Panc1 (cell line): Measurements from ENCODE around the gene FBXL5. TPM values are rescaled to one million over a fixed set of nuclear protein-coding genes. Genes with fewer than 3 reads are reported as not detected.

Experiments used
- ATAC-seq: fragments of 200-7000 bp; cut with Tn5 transposase; 2 replicates; pipeline ENCODE4 v1.9.1; 2020; ENCODE audit warnings: mild to moderate bottlenecking, moderate library complexity
- BruUV-seq: library from RNA; stranded (reverse); fragments of 400-500 nt; replicated peaks from 2 replicates; lab custom pipeline; 2021; lab: Mats Ljungman, UMichigan
- CTCF ChIA-PET: fragments of 300-600 bp; sonication (Branson Sonifier 250); formaldehyde crosslinking; loops from one replicate; lab custom pipeline; 2022; ENCODE audit warnings: antibody characterized with exemption; lab: Charles Lee
- POLR2A ChIA-PET: fragments of 300-600 bp; sonication (Branson Sonifier 250); formaldehyde crosslinking; loops from one replicate; lab custom pipeline; 2022; ENCODE audit warnings: antibody characterized with exemption; lab: Charles Lee
- DNase-seq: peaks from one replicate; pipeline ENCODE4 v3.0.0-alpha.2; 2010; ENCODE audit warnings: low read depth, low spot score
- H3K27ac ChIP-seq: 2 replicates; pipeline ENCODE4 v1.5.1; 2011; ENCODE audit warnings: mild to moderate bottlenecking, low read length, inconsistent platforms
- H3K27me3 ChIP-seq: fragments of 200-500 bp; sonication (Bioruptor generic); 2 replicates; pipeline ENCODE4 v1.6.0; 2014; ENCODE audit warnings: low read length, inconsistent platforms; ENCODE audit not compliant: control insufficient read depth, insufficient read depth
- H3K36me3 ChIP-seq: fragments of 200-500 bp; sonication (Bioruptor generic); 2 replicates; pipeline ENCODE4 v1.5.1; 2014; ENCODE audit warnings: inconsistent platforms, mild to moderate bottlenecking, low read length, moderate library complexity; ENCODE audit not compliant: control insufficient read depth, insufficient read depth
- H3K4me1 ChIP-seq: 2 replicates; pipeline ENCODE4 v1.5.1; 2011; ENCODE audit warnings: inconsistent platforms, mild to moderate bottlenecking, low read length, moderate library complexity; ENCODE audit not compliant: control insufficient read depth, insufficient read depth
- H3K4me3 ChIP-seq, 2 experiments: 2 replicates each; pipeline ENCODE4 v1.5.1; 2011 to 2012; ENCODE audit warnings: low read depth in 2 of 2, low read length in 2 of 2, mild to moderate bottlenecking in 2 of 2, inconsistent platforms in 1 of 2, moderate library complexity in 1 of 2
- H3K9me3 ChIP-seq: fragments of 200-500 bp; sonication (Bioruptor generic); 2 replicates; pipeline ENCODE4 v1.5.1; 2014; ENCODE audit warnings: low read depth, mild to moderate bottlenecking, inconsistent platforms, low read length, moderate library complexity; ENCODE audit not compliant: control insufficient read depth, insufficient read depth
- POLR2AphosphoS5 ChIP-seq: IDR thresholded peaks from 2 replicates; pipeline ENCODE4 v1.6.1; 2012; ENCODE audit warnings: mild to moderate bottlenecking, low read depth, low read length, moderate library complexity
- SIN3A ChIP-seq: IDR thresholded peaks from 2 replicates; pipeline ENCODE4 v1.6.1; 2012; ENCODE audit warnings: low read depth, mild to moderate bottlenecking, low read length, moderate library complexity, borderline replicate concordance; ENCODE audit not compliant: insufficient read depth
- TCF7L2 ChIP-seq: IDR thresholded peaks from 2 replicates; pipeline ENCODE4 v1.6.1; 2011; ENCODE audit warnings: mild to moderate bottlenecking, low read depth, low read length, inconsistent platforms
- in situ Hi-C: cut with HindIII; loops from 2 replicates; pipeline ENCODE4 v1.10.0; 2016; ENCODE audit warnings: low sequenced_read_pairs, low pct_unique_long_range_greater_than_20kb
- intact Hi-C: fragments of 100-400 bp; cut with micrococcal nuclease; formaldehyde crosslinking; loops from one replicate; pipeline ENCODE4 v1.10.0; 2022; ENCODE audit not compliant: unreplicated experiment
- total RNA-seq: library from RNA; stranded (reverse); gene quantifications from one replicate; pipeline ENCODE4 v1.2.1, GENCODE V29; 2021; ENCODE audit not compliant: unreplicated experiment
- TF ChIP-seq, protein P1 (sequence below): fragments of 450-650 bp; IDR thresholded peaks from 2 replicates; pipeline ENCODE4 v1.5.1; 2017; ENCODE audit warnings: mild to moderate bottlenecking
- TF ChIP-seq, protein P2 (sequence below), 2 experiments: IDR thresholded peaks; 2 replicates each; pipeline ENCODE4 v1.6.1; 2011 to 2012; ENCODE audit warnings: low read depth in 2 of 2, control low read depth in 1 of 2, low read length in 1 of 2, mild to moderate bottlenecking in 1 of 2, moderate library complexity in 1 of 2; ENCODE audit not compliant: insufficient read depth in 1 of 2

FBXL5 gene
- total RNA-seq, 1 experiment from 2014 or later = 20.2 TPM

DNA sequence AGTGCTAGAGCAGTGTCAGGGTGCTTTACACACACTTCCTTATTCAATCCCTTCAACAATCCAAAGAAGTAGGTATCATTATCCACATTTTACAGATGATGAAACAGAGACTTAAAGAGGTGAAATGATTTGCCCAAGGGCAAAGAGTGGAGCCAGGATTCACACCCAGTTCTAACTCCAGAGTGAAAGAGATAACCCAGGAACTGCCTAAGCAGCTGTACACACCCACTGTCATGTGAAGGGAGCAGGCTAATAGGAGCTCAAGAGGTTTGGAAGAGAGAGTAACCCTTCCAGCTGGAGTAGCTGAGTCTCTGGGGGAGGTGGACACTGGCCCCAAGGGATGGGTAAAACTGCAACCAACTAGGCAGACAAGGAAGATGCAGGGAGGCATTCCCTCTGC is 92.5 kb downstream of the FBXL5 start:
- no peaks in the 10 kb centered on the region for H3K4me1 ChIP-seq
- no peaks in the 10 kb centered on the region for H3K9me3 ChIP-seq
- no peak overlapping the region for H3K27ac ChIP-seq
- TF ChIP-seq POLR2AphosphoS5 (no peak), TCF7L2 (no peak), SIN3A (no peak)
- TF ChIP-seq, protein P1, sequence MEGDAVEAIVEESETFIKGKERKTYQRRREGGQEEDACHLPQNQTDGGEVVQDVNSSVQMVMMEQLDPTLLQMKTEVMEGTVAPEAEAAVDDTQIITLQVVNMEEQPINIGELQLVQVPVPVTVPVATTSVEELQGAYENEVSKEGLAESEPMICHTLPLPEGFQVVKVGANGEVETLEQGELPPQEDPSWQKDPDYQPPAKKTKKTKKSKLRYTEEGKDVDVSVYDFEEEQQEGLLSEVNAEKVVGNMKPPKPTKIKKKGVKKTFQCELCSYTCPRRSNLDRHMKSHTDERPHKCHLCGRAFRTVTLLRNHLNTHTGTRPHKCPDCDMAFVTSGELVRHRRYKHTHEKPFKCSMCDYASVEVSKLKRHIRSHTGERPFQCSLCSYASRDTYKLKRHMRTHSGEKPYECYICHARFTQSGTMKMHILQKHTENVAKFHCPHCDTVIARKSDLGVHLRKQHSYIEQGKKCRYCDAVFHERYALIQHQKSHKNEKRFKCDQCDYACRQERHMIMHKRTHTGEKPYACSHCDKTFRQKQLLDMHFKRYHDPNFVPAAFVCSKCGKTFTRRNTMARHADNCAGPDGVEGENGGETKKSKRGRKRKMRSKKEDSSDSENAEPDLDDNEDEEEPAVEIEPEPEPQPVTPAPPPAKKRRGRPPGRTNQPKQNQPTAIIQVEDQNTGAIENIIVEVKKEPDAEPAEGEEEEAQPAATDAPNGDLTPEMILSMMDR = no peak
- TF ChIP-seq, protein P2, sequence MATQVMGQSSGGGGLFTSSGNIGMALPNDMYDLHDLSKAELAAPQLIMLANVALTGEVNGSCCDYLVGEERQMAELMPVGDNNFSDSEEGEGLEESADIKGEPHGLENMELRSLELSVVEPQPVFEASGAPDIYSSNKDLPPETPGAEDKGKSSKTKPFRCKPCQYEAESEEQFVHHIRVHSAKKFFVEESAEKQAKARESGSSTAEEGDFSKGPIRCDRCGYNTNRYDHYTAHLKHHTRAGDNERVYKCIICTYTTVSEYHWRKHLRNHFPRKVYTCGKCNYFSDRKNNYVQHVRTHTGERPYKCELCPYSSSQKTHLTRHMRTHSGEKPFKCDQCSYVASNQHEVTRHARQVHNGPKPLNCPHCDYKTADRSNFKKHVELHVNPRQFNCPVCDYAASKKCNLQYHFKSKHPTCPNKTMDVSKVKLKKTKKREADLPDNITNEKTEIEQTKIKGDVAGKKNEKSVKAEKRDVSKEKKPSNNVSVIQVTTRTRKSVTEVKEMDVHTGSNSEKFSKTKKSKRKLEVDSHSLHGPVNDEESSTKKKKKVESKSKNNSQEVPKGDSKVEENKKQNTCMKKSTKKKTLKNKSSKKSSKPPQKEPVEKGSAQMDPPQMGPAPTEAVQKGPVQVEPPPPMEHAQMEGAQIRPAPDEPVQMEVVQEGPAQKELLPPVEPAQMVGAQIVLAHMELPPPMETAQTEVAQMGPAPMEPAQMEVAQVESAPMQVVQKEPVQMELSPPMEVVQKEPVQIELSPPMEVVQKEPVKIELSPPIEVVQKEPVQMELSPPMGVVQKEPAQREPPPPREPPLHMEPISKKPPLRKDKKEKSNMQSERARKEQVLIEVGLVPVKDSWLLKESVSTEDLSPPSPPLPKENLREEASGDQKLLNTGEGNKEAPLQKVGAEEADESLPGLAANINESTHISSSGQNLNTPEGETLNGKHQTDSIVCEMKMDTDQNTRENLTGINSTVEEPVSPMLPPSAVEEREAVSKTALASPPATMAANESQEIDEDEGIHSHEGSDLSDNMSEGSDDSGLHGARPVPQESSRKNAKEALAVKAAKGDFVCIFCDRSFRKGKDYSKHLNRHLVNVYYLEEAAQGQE (IDR thresholded peaks at IDR 0.05; ENCODE audit: insufficient read depth in 1 of 2, low read depth in 2 of 2, low read length in 1 of 2) = no peak
- CTCF ChIA-PET = no interaction called here
- DNase-seq = no peak
- intact Hi-C loops (no loop called here), in situ Hi-C loops (no loop called here)
- no peaks in the 10 kb centered on the region for H3K36me3 ChIP-seq
- BruUV-seq = no TSS peak
- POLR2A ChIA-PET = no interaction called here
- no peak for ATAC-seq
- no peak overlapping the region for H3K4me3 ChIP-seq
- no peaks in the 10 kb centered on the region for H3K27me3 ChIP-seq

DNA sequence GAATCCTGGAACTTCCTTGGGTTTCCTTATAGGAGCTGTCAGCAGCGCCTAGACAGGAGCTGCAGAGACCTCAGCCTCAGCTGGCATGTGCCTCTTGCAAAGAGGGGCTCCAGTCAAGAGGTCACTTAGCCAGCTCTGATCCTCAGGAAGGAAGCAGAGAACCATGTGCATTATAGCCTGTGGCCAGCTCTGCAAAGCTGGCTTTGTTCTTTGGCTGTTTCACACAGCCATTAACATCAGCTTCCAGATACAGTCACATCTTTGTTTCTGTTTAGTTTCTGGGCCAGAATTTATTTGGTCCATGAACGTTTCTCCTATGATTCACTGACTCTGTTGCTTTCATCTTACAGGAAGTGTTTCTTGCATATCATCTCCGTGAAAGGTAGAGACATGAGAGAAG is 93.0 kb downstream of the FBXL5 start:
- POLR2A ChIA-PET = no interaction called here
- H3K27ac ChIP-seq = no peak overlapping the region
- TF ChIP-seq TCF7L2 (no peak), POLR2AphosphoS5 (no peak), SIN3A (no peak)
- TF ChIP-seq, protein P1 = no peak
- TF ChIP-seq, protein P2 (IDR thresholded peaks at IDR 0.05; ENCODE audit: insufficient read depth in 1 of 2, low read depth in 2 of 2, low read length in 1 of 2) = no peak
- no peaks in the 10 kb centered on the region for H3K4me1 ChIP-seq
- no peaks in the 10 kb centered on the region for H3K36me3 ChIP-seq
- ATAC-seq (no peak), DNase-seq (no peak)
- intact Hi-C loops = no loop called here
- H3K9me3 ChIP-seq = no peaks in the 10 kb centered on the region
- in situ Hi-C loops = no loop called here
- CTCF ChIA-PET = no interaction called here
- H3K27me3 ChIP-seq = no peaks in the 10 kb centered on the region
- BruUV-seq = no TSS peak
- no peak overlapping the region for H3K4me3 ChIP-seq
